ENCODE data around the gene SCN4A. TPM values are rescaled to one million over a fixed set of nuclear protein-coding genes. Genes with fewer than 3 reads are reported as not detected.
A peak's percentile ranks its signal among the peaks of the same experiment; 100 is the strongest.
"Not testable (repeated sequence)": the region's sequence is repeated elsewhere in the genome, so short reads cannot be mapped to it uniquely, and the experiment has no call there.

Gene SCN4A
- total and polyA plus RNA-seq, 4 experiments from 2014 or later, result 0.17 to 0.30 TPM; not detected in 2

DNA sequence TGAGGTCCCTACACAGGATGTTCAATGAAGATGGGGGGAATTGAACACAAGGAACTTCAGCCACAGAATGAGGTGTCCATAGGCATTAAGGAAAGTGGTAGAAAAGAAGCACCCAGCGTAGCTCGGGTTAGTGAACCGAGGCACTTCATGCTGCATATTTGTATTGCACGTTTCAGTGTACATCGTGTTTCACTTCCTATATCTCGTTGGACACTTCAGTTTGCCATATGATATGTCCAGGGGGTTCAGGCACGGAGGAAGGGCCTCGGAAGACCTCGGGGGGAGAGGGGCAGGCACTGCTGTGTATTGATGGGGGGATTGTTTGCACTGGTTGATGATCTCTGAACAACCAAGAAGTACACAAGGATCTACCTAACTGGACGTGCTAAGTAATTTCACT is 57.0 kb downstream of the SCN4A start:
- intact Hi-C loops (cut with micrococcal nuclease), result loop anchor here (5.0 kb wide), 1 partner anchor 367 kb away; no protein-coding TSS in a partner anchor
- H3K4me3 ChIP-seq (ENCODE audit: low read length in 2 of 2); H3K27ac ChIP-seq (ENCODE audit: low read depth, low read length); H3K9me3 Mint-ChIP-seq; H3K36me3 ChIP-seq (ENCODE audit: insufficient read depth, low read length); H3K27me3 ChIP-seq (ENCODE audit: insufficient read depth, low read length); H3K9me3 ChIP-seq (ENCODE audit: control insufficient read depth in 1 of 2, low read length in 2 of 2); H3K27me3 Mint-ChIP-seq; H3K4me3 Mint-ChIP-seq; H3K4me1 ChIP-seq (ENCODE audit: insufficient read depth, low read length); POLR2A ChIA-PET (ENCODE audit: partially characterized antibody); H3K4me1 Mint-ChIP-seq; DNase-seq; H3K27ac Mint-ChIP-seq; H3K36me3 Mint-ChIP-seq: not testable (repeated sequence)
- CTCF ChIA-PET (ENCODE audit: partially characterized antibody), result interaction anchor here (1.4 to 14.7 kb wide), 6 partner anchors 17 to 216 kb away, joined by 4 to 351 read pairs (median 64); partner anchors contain the start of genes ERN1 and ICAM2

DNA sequence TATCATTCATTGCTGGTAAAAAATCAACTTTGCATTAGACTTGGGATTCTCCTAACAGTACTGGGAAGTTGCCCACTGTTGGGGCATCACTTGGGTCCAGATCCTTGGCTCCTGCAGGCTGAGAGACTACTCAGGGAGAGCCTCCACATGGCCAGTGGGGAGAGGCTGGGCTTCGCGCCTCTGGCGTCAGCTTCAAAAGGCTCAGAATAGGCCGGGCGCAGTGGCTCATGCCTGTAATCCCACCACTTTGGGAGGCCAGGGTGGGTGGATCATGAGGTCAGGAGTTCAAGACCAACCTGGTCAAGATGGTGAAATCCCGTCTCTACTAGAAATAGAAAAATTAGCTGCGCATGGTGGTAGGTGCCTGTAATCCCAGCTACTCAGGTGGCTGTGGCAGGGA is 58.2 kb downstream of the SCN4A start:
- POLR2A ChIA-PET (ENCODE audit: partially characterized antibody), result no interaction called here
- intact Hi-C loops (cut with micrococcal nuclease), result no loop called here
- H3K9me3 ChIP-seq (ENCODE audit: control insufficient read depth in 1 of 2, low read length in 2 of 2), result no peaks in the 10 kb centered on the region
- H3K4me1 ChIP-seq (ENCODE audit: insufficient read depth, low read length), result peaks cover 6% of the 10 kb centered on the region
- H3K4me1 Mint-ChIP-seq, result peaks cover 5 to 7% (median 6%) of the 10 kb centered on the region in 4 donors
- no peaks in the 10 kb centered on the region for H3K36me3 ChIP-seq (ENCODE audit: insufficient read depth, low read length)
- H3K27ac Mint-ChIP-seq, result peak overlapping the region in 1 of 7 donors; percentile 60
- H3K4me3 Mint-ChIP-seq, result no peak overlapping the region
- CTCF ChIA-PET (ENCODE audit: partially characterized antibody), result interaction anchor here (1.9 to 14.7 kb wide), 3 partner anchors 32 to 220 kb away, joined by 8 to 351 read pairs (median 61); partner anchors contain the start of gene ICAM2
- DNase-seq, result no peak
- H3K4me3 ChIP-seq (ENCODE audit: low read length in 2 of 2), result no peak overlapping the region
- H3K9me3 Mint-ChIP-seq, result no peaks in the 10 kb centered on the region
- H3K27me3 ChIP-seq (ENCODE audit: insufficient read depth, low read length), result no peaks in the 10 kb centered on the region
- no peak overlapping the region for H3K27ac ChIP-seq (ENCODE audit: low read depth, low read length)
- no peaks in the 10 kb centered on the region for H3K36me3 Mint-ChIP-seq
- H3K27me3 Mint-ChIP-seq, result peaks cover 0 to 2% of the 10 kb centered on the region in 2 donors

DNA sequence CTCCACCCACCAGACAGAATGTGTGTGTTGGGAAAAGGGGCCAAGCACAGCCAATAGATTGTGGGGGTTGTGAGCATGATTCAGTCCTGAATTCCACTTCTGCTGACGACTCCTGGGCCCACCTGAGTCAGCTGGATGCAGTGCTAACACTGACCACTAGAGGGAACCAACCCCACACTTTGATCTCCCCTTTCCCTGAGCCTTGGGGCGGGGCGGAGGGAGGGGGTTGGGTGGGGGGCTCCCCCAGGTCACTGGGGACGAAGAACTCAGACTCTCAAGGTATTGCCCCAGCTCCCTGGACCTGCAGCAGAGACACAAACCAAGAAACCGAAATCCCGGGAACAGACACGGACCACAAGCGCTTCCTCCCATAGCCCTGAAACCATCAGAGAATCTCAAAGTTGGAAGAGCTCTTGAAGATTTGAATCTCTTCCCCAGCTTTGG is 61.0 kb downstream of the SCN4A start:
- peak overlapping the region in 1 of 7 donors; percentile 87 for H3K27ac Mint-ChIP-seq
- intact Hi-C loops (cut with micrococcal nuclease), result loop anchor here (1.0 kb wide), 1 partner anchor 114 kb away; no protein-coding TSS in a partner anchor
- H3K27me3 ChIP-seq (ENCODE audit: insufficient read depth, low read length), result no peaks in the 10 kb centered on the region
- no peaks in the 10 kb centered on the region for H3K9me3 Mint-ChIP-seq
- H3K9me3 ChIP-seq (ENCODE audit: control insufficient read depth in 1 of 2, low read length in 2 of 2), result no peaks in the 10 kb centered on the region
- CTCF ChIA-PET (ENCODE audit: partially characterized antibody), result interaction anchor here (0.9 to 14.7 kb wide), 24 partner anchors 8 to 236 kb away, joined by 3 to 351 read pairs (median 4); partner anchors contain the start of gene ICAM2
- H3K27me3 Mint-ChIP-seq, result peaks cover 0 to 2% of the 10 kb centered on the region in 2 donors
- H3K27ac ChIP-seq (ENCODE audit: low read depth, low read length), result no peak overlapping the region
- no peak overlapping the region for H3K4me3 ChIP-seq (ENCODE audit: low read length in 2 of 2)
- peaks cover 0 to 2% (median 0%) of the 10 kb centered on the region in 4 donors for H3K4me1 Mint-ChIP-seq
- peak; percentile 48 to 63 (median 52) for DNase-seq
- no peaks in the 10 kb centered on the region for H3K4me1 ChIP-seq (ENCODE audit: insufficient read depth, low read length)
- POLR2A ChIA-PET (ENCODE audit: partially characterized antibody), result interaction anchor here (1.0 to 2.2 kb wide), 3 partner anchors 114 to 234 kb away, joined by 3 to 6 read pairs (median 6); no protein-coding TSS in a partner anchor
- no peaks in the 10 kb centered on the region for H3K36me3 ChIP-seq (ENCODE audit: insufficient read depth, low read length)
- H3K36me3 Mint-ChIP-seq, result no peaks in the 10 kb centered on the region
- H3K4me3 Mint-ChIP-seq, result no peak overlapping the region

DNA sequence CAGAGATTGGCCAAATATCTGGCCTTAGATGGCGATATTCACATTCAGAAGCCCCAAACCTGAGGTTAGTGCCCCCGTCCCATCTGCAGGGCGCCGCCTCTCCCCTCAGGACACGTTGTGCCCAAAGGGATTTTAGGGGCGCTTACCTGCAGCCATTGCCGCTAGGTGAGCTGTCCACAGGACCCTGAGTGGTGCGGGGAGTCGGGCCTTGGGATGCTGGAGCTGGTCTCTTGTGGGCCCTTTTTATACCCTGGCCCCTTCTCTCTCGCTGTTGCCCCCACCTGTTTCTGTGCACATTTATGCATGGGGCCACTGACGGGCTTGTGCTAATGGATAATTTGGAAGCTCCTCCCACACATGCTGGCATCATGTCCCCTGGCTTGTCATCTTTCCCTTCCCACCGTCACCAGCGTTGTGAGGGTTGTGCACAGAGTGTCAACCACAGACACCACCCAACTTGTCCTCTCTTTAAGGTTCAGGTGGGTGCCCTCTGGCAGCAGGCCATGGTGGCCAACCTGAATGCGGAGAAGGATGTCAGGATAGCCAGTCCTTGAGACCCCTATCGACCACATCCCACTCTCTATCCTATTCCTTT is 61.6 kb downstream of the SCN4A start, which contains the start of gene CSHL1:
Gene CSHL1 (minus strand): TSS at position 218 of the 595 bp plus-strand sequence. CDS start 62 bp downstream, at position 156.
- POLR2A ChIA-PET (ENCODE audit: partially characterized antibody), result interaction anchor here (1.0 to 2.2 kb wide), 3 partner anchors 115 to 235 kb away, joined by 3 to 6 read pairs (median 6); no protein-coding TSS in a partner anchor
- CTCF ChIA-PET (ENCODE audit: partially characterized antibody), result interaction anchor here (0.7 to 14.7 kb wide), 24 partner anchors 8 to 237 kb away, joined by 3 to 351 read pairs (median 4); partner anchors contain the start of gene ICAM2
- Mint-ChIP-seq H3K36me3 (no peaks in the 10 kb centered on the region), H3K27me3 (peaks cover 0 to 2% of the 10 kb centered on the region in 2 donors), H3K4me1 (peaks cover 0 to 2% (median 0%) of the 10 kb centered on the region in 4 donors), H3K4me3 (no peak within 1 kb of the TSS), H3K27ac (peak within 1 kb of the TSS in 1 of 7 donors; percentile 87), H3K9me3 (no peaks in the 10 kb centered on the region)
- intact Hi-C loops (cut with micrococcal nuclease), result loop anchor here (1.0 kb wide), 1 partner anchor 114 kb away; no protein-coding TSS in a partner anchor
- Histone ChIP-seq H3K27ac (ENCODE audit: low read depth, low read length) (no peak within 1 kb of the TSS), H3K27me3 (ENCODE audit: insufficient read depth, low read length) (no peaks in the 10 kb centered on the region), H3K9me3 (ENCODE audit: control insufficient read depth in 1 of 2, low read length in 2 of 2) (no peaks in the 10 kb centered on the region), H3K4me1 (ENCODE audit: insufficient read depth, low read length) (no peaks in the 10 kb centered on the region), H3K4me3 (ENCODE audit: low read length in 2 of 2) (no peak within 1 kb of the TSS), H3K36me3 (ENCODE audit: insufficient read depth, low read length) (no peaks in the 10 kb centered on the region)
- DNase-seq, result no peak

DNA sequence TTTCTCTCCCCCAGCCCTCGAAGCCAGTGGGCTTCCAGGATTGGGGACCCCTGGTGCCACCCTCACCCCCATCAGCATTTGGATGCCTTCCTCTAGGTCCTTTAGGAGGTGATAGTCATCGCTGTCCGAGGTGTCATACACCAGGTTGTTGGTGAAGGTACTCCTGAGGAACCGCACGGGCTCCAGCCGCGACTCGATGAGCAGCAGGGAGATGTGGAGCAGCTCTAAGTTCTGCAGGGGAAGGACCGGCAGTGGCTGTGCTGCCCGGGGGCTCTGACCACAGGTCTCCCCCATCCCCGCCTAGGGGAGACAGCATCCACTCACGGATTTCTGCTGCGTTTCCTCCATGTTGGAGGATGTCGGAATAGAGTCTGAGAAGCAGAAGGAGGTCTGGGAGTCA is 62.6 kb downstream of the SCN4A start:
- Histone ChIP-seq H3K9me3 (ENCODE audit: control insufficient read depth in 1 of 2, low read length in 2 of 2) (no peaks in the 10 kb centered on the region), H3K27me3 (ENCODE audit: insufficient read depth, low read length) (no peaks in the 10 kb centered on the region), H3K4me1 (ENCODE audit: insufficient read depth, low read length) (no peaks in the 10 kb centered on the region), H3K36me3 (ENCODE audit: insufficient read depth, low read length) (no peaks in the 10 kb centered on the region), H3K27ac (ENCODE audit: low read depth, low read length) (no peak overlapping the region), H3K4me3 (ENCODE audit: low read length in 2 of 2) (no peak overlapping the region)
- intact Hi-C loops (cut with micrococcal nuclease), result no loop called here
- ChIA-PET CTCF (ENCODE audit: partially characterized antibody) (interaction anchor here (0.6 to 14.7 kb wide), 12 partner anchors 14 to 224 kb away, joined by 3 to 351 read pairs (median 6); partner anchors contain the start of genes CD79B and ICAM2), POLR2A (ENCODE audit: partially characterized antibody) (no interaction called here)
- Mint-ChIP-seq H3K27ac (no peak overlapping the region), H3K4me1 (peaks cover 0 to 2% (median 0%) of the 10 kb centered on the region in 4 donors), H3K36me3 (no peaks in the 10 kb centered on the region), H3K27me3 (no peaks in the 10 kb centered on the region), H3K4me3 (no peak overlapping the region), H3K9me3 (no peaks in the 10 kb centered on the region)
- DNase-seq, result no peak

DNA sequence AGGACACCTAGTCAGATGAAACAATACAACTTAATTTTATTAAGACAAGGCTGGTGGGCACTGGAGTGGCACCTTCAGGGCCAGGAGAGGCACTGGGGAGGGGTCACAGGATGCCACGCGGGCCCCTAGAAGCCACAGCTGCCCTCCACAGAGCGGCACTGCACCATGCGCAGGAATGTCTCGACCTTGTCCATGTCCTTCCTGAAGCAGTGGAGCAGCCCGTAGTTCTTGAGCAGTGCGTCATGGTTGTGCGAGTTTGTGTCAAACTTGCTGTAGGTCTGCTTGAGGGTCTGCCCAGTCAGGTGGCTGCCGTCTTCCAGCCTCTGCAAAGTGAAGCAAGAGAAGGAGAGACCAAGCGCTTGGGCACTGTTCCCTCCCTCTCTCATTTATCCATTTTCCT is 63.1 kb downstream of the SCN4A start:
- H3K4me3 ChIP-seq (ENCODE audit: low read length in 2 of 2); H3K36me3 ChIP-seq (ENCODE audit: insufficient read depth, low read length); H3K4me1 ChIP-seq (ENCODE audit: insufficient read depth, low read length); H3K4me3 Mint-ChIP-seq; H3K4me1 Mint-ChIP-seq; intact Hi-C loops (cut with micrococcal nuclease); H3K36me3 Mint-ChIP-seq; H3K9me3 Mint-ChIP-seq; DNase-seq; H3K27me3 ChIP-seq (ENCODE audit: insufficient read depth, low read length); H3K27ac ChIP-seq (ENCODE audit: low read depth, low read length); H3K9me3 ChIP-seq (ENCODE audit: control insufficient read depth in 1 of 2, low read length in 2 of 2); H3K27me3 Mint-ChIP-seq; H3K27ac Mint-ChIP-seq: not testable (repeated sequence)
- ChIA-PET CTCF (ENCODE audit: partially characterized antibody) (interaction anchor here (2.7 to 14.7 kb wide), 2 partner anchors 81 to 115 kb away, joined by 10 to 351 read pairs; partner anchors contain the start of gene ICAM2), POLR2A (ENCODE audit: partially characterized antibody) (interaction anchor here (0.7 kb wide), 1 partner anchor 84 kb away, joined by 3 read pairs; no protein-coding TSS in a partner anchor)

DNA sequence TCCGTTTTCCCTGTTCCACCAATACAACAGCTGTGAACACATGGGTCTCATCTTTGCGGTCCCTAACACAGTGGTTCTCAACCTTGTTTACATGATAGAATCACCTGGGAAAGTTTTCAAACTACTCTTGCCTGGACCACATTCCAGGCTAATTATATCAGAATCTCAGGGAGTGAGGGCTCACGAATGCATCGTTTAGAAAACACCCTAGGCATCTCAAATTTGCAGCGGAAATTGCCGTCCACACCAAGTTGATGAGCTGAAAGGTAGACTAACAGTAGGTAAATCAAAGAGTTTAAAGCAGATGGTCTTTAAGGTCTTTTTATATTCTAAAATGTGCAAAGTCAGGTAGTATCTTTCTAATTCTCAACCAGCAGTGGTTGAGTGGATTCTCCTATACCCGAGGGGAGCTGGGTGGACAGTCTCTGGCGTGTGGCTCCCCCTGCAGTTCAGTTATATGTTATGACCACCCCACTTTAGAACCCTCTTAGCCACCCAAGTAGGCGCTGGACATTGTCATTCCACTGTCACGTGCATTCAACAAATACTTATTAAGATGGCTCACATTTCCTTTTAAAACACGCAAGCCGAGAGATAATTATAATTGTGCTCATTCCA is 65.4 kb downstream of the SCN4A start:
- H3K4me1 Mint-ChIP-seq; H3K4me3 ChIP-seq (ENCODE audit: low read length in 2 of 2); H3K27ac Mint-ChIP-seq; H3K4me1 ChIP-seq (ENCODE audit: insufficient read depth, low read length); H3K27me3 ChIP-seq (ENCODE audit: insufficient read depth, low read length); intact Hi-C loops (cut with micrococcal nuclease); H3K4me3 Mint-ChIP-seq; DNase-seq; H3K27me3 Mint-ChIP-seq; H3K27ac ChIP-seq (ENCODE audit: low read depth, low read length); POLR2A ChIA-PET (ENCODE audit: partially characterized antibody); H3K36me3 Mint-ChIP-seq; H3K36me3 ChIP-seq (ENCODE audit: insufficient read depth, low read length); H3K9me3 Mint-ChIP-seq; H3K9me3 ChIP-seq (ENCODE audit: control insufficient read depth in 1 of 2, low read length in 2 of 2): not testable (repeated sequence)
- CTCF ChIA-PET (ENCODE audit: partially characterized antibody), result interaction anchor here (1.2 to 1.6 kb wide), 6 partner anchors 12 to 227 kb away, joined by 3 to 7 read pairs (median 4); no protein-coding TSS in a partner anchor

Measured in CD4-positive, alpha-beta memory T cell (primary cell).